ENCODE data around the gene FBXO48.
A peak's percentile ranks its signal among the peaks of the same experiment; 100 is the strongest.
"Not testable (repeated sequence)": the region's sequence is repeated elsewhere in the genome, so short reads cannot be mapped to it uniquely, and the experiment has no call there.

The FBXO48 gene

DNA sequence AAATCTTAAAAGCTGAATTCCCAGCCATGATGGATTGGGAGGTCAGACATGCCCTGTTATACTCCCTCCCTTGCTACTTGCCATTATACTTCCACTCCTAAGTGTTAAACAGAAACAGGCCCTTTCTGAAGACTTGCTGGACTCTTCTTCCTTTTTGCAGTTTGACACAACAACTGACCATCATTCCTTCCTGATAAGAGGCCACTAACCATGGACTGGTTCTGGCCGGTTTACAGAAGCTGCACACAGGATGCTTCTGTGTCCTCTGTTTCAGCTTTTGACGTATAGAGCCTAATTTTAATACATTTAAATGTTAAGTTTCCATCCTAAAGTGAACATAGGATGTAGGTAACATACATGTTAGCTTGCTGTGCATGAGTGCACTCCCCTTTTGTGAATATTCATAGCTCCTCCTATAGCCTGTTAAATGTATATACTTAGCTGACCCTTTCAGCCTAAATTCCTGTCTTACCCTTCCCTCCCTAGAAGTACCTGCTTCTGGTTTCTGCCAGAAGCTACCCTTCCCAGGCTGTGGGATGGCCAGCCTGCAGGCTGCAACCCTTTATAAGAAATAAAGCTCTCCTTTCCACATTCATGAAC is 13.2 kb downstream of the FBXO48 start:
- peaks cover 0 to 3% (median 0%) of the 10 kb centered on the region in 5 experiments for H3K9me3 ChIP-seq (ENCODE audit: control extremely low read depth in 1 of 5, control insufficient read depth in 4 of 5, insufficient read depth in 2 of 5, low read depth in 1 of 5, low read length in 4 of 5)
- no peaks in the 10 kb centered on the region for H3K36me3 ChIP-seq (ENCODE audit: control insufficient read depth in 4 of 4, insufficient read depth in 4 of 4, low read length in 3 of 4)
- H3K27ac ChIP-seq (ENCODE audit: insufficient read depth in 1 of 2, low read depth in 1 of 2, low read length in 2 of 2, poor library complexity in 1 of 2, severe bottlenecking in 2 of 2) = no peak overlapping the region
- H3K4me3 ChIP-seq (ENCODE audit: control insufficient read depth in 1 of 7, extremely low read depth in 1 of 7, insufficient read depth in 4 of 7, low read depth in 2 of 7, low read length in 6 of 7) = no peak overlapping the region
- DNase-seq = no peak
- POLR2A ChIA-PET = interaction anchor here (0.5 to 1.0 kb wide), 2 partner anchors 11 to 13 kb away, joined by 3 to 4 read pairs; partner anchors contain the start of genes APLF and FBXO48
- peaks cover 0 to 6% (median 0%) of the 10 kb centered on the region in 4 experiments for H3K4me1 ChIP-seq (ENCODE audit: control extremely low read depth in 1 of 4, control insufficient read depth in 4 of 4, insufficient read depth in 4 of 4, low read length in 3 of 4)
- H3K27me3 ChIP-seq (replicated peaks in 2 of 5; ENCODE audit: control insufficient read depth in 4 of 5, insufficient read depth in 5 of 5, low read length in 4 of 5) = no peaks in the 10 kb centered on the region
- CTCF ChIA-PET = interaction anchor here (1.5 to 2.4 kb wide), 4 partner anchors 10 to 265 kb away, joined by 3 to 13 read pairs (median 5); partner anchors contain the start of genes APLF and FBXO48
- WGBS (ENCODE audit: insufficient coverage) = no CpG with 5 or more reads among the region's 2 CpGs

DNA sequence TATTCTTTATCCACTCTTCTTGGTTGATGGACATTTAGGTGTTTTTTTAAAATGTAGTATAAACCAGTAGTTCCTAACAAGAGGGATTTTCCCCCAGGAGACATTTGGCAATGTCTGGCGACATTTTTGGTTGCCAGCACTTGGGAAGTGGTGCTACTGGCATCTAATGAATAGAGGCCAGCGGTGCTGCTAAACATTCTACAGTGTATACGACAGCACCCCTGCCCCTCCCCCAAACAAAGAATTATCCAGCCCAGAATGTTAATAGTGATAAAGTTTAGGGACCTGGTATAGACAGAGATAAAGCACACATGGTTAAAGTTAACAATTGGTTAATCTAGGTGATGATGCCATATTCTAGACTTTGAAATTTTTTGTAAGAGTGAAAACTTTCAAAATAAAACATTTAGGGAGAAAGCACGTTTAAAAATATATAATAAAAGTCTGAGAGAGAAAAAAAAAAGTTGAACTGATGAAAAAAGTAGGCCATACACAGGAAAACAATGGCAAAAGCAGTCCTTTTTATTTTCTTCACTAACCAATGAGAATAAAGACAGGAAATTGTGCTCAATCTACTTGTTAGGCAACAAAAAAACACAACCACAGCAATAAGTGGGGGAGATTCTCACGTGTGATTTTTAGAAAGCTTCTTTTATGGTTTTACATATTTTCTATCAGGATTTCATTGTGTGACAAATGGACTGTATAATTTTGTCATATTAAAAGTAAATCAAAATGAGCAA is 14.8 kb downstream of the FBXO48 start:
- peak in 2 of 3 donors; percentile 63 to 72 for DNase-seq
- no CpG with 5 or more reads among the region's 5 CpGs for WGBS (ENCODE audit: insufficient coverage)
- no peak overlapping the region for H3K27ac ChIP-seq (ENCODE audit: insufficient read depth in 1 of 2, low read depth in 1 of 2, low read length in 2 of 2, poor library complexity in 1 of 2, severe bottlenecking in 2 of 2)

DNA sequence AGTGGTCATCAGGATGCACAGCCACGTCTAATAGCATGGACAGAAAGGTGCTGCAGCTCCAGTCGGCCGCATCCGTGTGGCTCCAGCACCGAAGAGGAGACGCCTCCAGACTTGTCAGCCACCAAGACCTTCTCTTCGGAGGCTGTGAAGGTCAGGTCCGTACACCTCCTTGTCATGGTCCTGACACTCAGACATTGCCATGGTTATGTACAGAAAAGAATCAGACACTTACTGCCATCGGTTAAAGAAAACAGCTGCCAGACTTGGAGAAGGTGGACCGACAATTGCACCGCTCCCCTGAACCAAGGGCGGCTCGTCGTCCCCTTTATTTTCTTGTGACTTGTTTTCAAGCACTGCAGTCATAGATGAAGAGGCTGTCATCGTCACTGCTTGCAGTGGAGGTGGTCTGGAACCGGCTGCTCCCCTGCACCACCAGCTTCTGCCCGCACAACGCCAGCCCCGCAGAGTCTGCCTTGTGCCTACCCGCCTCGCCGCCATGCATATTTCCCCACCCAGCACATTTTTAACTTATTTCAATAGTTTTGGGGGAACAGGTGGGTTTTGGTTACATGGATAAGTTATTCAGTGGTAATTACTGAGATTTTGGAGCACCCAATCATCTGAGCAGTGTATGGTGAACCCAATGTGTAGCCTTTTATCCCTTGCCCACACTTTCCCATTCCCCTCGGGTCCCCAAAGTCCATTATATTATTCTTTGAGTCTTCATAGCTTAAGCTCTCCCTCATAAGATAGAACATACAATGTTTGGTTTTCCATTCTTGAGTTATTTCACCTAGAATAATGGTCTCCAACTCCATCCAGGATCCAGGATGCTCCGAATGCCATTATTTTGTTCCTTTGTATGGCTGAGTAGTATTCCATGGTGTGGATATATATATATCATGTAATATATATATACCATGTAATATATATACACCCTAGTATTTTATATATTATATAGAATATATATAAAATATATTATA is 18.1 kb downstream of the FBXO48 start:
- Histone ChIP-seq H3K4me3 (ENCODE audit: control insufficient read depth in 1 of 7, extremely low read depth in 1 of 7, insufficient read depth in 4 of 7, low read depth in 2 of 7, low read length in 6 of 7) (no peak overlapping the region), H3K27me3 (replicated peaks in 2 of 5; ENCODE audit: control insufficient read depth in 4 of 5, insufficient read depth in 5 of 5, low read length in 4 of 5) (no peaks in the 10 kb centered on the region), H3K4me1 (ENCODE audit: control extremely low read depth in 1 of 4, control insufficient read depth in 4 of 4, insufficient read depth in 4 of 4, low read length in 3 of 4) (peaks cover 0 to 6% (median 0%) of the 10 kb centered on the region in 4 experiments), H3K27ac (ENCODE audit: insufficient read depth in 1 of 2, low read depth in 1 of 2, low read length in 2 of 2, poor library complexity in 1 of 2, severe bottlenecking in 2 of 2) (no peak overlapping the region), H3K36me3 (ENCODE audit: control insufficient read depth in 4 of 4, insufficient read depth in 4 of 4, low read length in 3 of 4) (no peaks in the 10 kb centered on the region), H3K9me3 (ENCODE audit: control extremely low read depth in 1 of 5, control insufficient read depth in 4 of 5, insufficient read depth in 2 of 5, low read depth in 1 of 5, low read length in 4 of 5) (peaks cover 0 to 19% (median 8%) of the 10 kb centered on the region in 5 experiments)
- CTCF ChIA-PET = interaction anchor here (1.0 to 1.8 kb wide), 2 partner anchors 11 to 91 kb away, joined by 3 to 4 read pairs; no protein-coding TSS in a partner anchor
- WGBS (ENCODE audit: insufficient coverage) = 98% methylated on average over 16 of the region's 24 CpGs
- POLR2A ChIA-PET = no interaction called here
- DNase-seq = peak in 2 of 3 donors; percentile 46 to 60

More for the DNA sequence above, 14.8 kb downstream of the FBXO48 start:
- ChIA-PET CTCF (interaction anchor here (1.5 to 2.4 kb wide), 3 partner anchors 11 to 266 kb away, joined by 3 to 13 read pairs (median 5); partner anchors contain the start of genes APLF and FBXO48), POLR2A (no interaction called here)
- Histone ChIP-seq H3K9me3 (ENCODE audit: control extremely low read depth in 1 of 5, control insufficient read depth in 4 of 5, insufficient read depth in 2 of 5, low read depth in 1 of 5, low read length in 4 of 5) (peaks cover 0 to 16% (median 4%) of the 10 kb centered on the region in 5 experiments), H3K4me3 (ENCODE audit: control insufficient read depth in 1 of 7, extremely low read depth in 1 of 7, insufficient read depth in 4 of 7, low read depth in 2 of 7, low read length in 6 of 7) (no peak overlapping the region), H3K36me3 (ENCODE audit: control insufficient read depth in 4 of 4, insufficient read depth in 4 of 4, low read length in 3 of 4) (no peaks in the 10 kb centered on the region), H3K4me1 (ENCODE audit: control extremely low read depth in 1 of 4, control insufficient read depth in 4 of 4, insufficient read depth in 4 of 4, low read length in 3 of 4) (peaks cover 0 to 6% (median 0%) of the 10 kb centered on the region in 4 experiments), H3K27me3 (replicated peaks in 2 of 5; ENCODE audit: control insufficient read depth in 4 of 5, insufficient read depth in 5 of 5, low read length in 4 of 5) (no peaks in the 10 kb centered on the region)

DNA sequence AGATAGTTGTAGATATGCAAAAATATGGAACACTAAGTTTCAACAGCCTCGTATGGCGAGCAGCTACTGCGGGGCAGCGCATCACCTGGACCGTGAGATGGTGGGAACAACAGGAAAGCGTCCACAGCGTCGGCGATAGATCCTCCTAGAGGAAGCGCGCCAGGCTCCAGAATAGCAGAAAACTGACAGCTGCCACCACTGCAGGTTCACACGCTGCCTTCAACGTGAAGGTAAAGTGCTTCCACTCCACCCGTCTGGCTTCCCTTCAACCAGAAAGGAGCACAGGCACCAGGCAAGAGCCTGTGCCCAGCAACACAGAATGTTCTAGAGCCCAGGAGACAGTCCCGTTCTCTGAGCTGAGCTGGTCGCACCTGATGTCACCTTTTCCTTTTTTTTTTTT is 20.0 kb downstream of the FBXO48 start:
- ChIA-PET CTCF (interaction anchor here (1.8 kb wide), 1 partner anchor 9 kb away, joined by 3 read pairs; no protein-coding TSS in a partner anchor), POLR2A (no interaction called here)
- no peaks in the 10 kb centered on the region for H3K27me3 ChIP-seq (replicated peaks in 2 of 5; ENCODE audit: control insufficient read depth in 4 of 5, insufficient read depth in 5 of 5, low read length in 4 of 5)
- no peak overlapping the region for H3K27ac ChIP-seq (ENCODE audit: insufficient read depth in 1 of 2, low read depth in 1 of 2, low read length in 2 of 2, poor library complexity in 1 of 2, severe bottlenecking in 2 of 2)
- WGBS (ENCODE audit: insufficient coverage) = 99% methylated on average over 14 of the region's 16 CpGs
- peaks cover 0 to under 1% (median 0%) of the 10 kb centered on the region in 4 experiments for H3K4me1 ChIP-seq (ENCODE audit: control extremely low read depth in 1 of 4, control insufficient read depth in 4 of 4, insufficient read depth in 4 of 4, low read length in 3 of 4)
- DNase-seq = no peak
- peaks cover 0 to 19% (median 8%) of the 10 kb centered on the region in 5 experiments for H3K9me3 ChIP-seq (ENCODE audit: control extremely low read depth in 1 of 5, control insufficient read depth in 4 of 5, insufficient read depth in 2 of 5, low read depth in 1 of 5, low read length in 4 of 5)
- no peak overlapping the region for H3K4me3 ChIP-seq (ENCODE audit: control insufficient read depth in 1 of 7, extremely low read depth in 1 of 7, insufficient read depth in 4 of 7, low read depth in 2 of 7, low read length in 6 of 7)
- H3K36me3 ChIP-seq (ENCODE audit: control insufficient read depth in 4 of 4, insufficient read depth in 4 of 4, low read length in 3 of 4) = no peaks in the 10 kb centered on the region

- POLR2A ChIA-PET; H3K27me3 ChIP-seq (replicated peaks in 2 of 5; ENCODE audit: control insufficient read depth in 4 of 5, insufficient read depth in 5 of 5, low read length in 4 of 5); H3K27ac ChIP-seq (ENCODE audit: insufficient read depth in 1 of 2, low read depth in 1 of 2, low read length in 2 of 2, poor library complexity in 1 of 2, severe bottlenecking in 2 of 2); H3K36me3 ChIP-seq (ENCODE audit: control insufficient read depth in 4 of 4, insufficient read depth in 4 of 4, low read length in 3 of 4); CTCF ChIA-PET; H3K4me3 ChIP-seq (ENCODE audit: control insufficient read depth in 1 of 7, extremely low read depth in 1 of 7, insufficient read depth in 4 of 7, low read depth in 2 of 7, low read length in 6 of 7); DNase-seq; H3K4me1 ChIP-seq (ENCODE audit: control extremely low read depth in 1 of 4, control insufficient read depth in 4 of 4, insufficient read depth in 4 of 4, low read length in 3 of 4): not testable (repeated sequence)
- WGBS (ENCODE audit: insufficient coverage) = no CpG with 5 or more reads among the region's 3 CpGs
- peaks cover 0 to 19% (median 8%) of the 10 kb centered on the region in 5 experiments for H3K9me3 ChIP-seq (ENCODE audit: control extremely low read depth in 1 of 5, control insufficient read depth in 4 of 5, insufficient read depth in 2 of 5, low read depth in 1 of 5, low read length in 4 of 5)
These were observed 20.7 kb downstream of the FBXO48 start for GRCh38 chr2:68446425-68446824.

DNA sequence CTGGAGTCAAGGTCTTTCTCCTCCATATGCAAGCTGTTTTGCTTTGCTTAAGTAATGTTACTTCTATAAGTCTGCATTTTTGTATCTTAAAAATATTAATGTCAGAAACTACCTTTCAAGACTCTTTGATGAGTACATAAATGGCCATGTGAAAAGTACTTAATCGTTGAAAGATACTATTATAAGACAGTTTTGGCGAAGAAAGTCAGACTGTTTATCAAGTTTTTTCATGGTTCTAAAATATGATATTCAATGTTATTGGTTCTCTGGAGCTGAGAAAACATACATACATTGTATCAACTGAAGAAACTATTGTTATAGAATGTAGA is 25.1 kb downstream of the FBXO48 start:
- WGBS (ENCODE audit: insufficient coverage) = no CpG with 5 or more reads among the region's 2 CpGs
- Histone ChIP-seq H3K9me3 (ENCODE audit: control extremely low read depth in 1 of 5, control insufficient read depth in 4 of 5, insufficient read depth in 2 of 5, low read depth in 1 of 5, low read length in 4 of 5) (peaks cover 0 to under 1% (median 0%) of the 10 kb centered on the region in 5 experiments), H3K27me3 (replicated peaks in 2 of 5; ENCODE audit: control insufficient read depth in 4 of 5, insufficient read depth in 5 of 5, low read length in 4 of 5) (no peaks in the 10 kb centered on the region), H3K4me1 (ENCODE audit: control extremely low read depth in 1 of 4, control insufficient read depth in 4 of 4, insufficient read depth in 4 of 4, low read length in 3 of 4) (peaks cover 10 to 26% (median 20%) of the 10 kb centered on the region in 4 experiments), H3K36me3 (ENCODE audit: control insufficient read depth in 4 of 4, insufficient read depth in 4 of 4, low read length in 3 of 4) (no peaks in the 10 kb centered on the region), H3K27ac (ENCODE audit: insufficient read depth in 1 of 2, low read depth in 1 of 2, low read length in 2 of 2, poor library complexity in 1 of 2, severe bottlenecking in 2 of 2) (no peak overlapping the region), H3K4me3 (ENCODE audit: control insufficient read depth in 1 of 7, extremely low read depth in 1 of 7, insufficient read depth in 4 of 7, low read depth in 2 of 7, low read length in 6 of 7) (no peak overlapping the region)
- DNase-seq = no peak
- ChIA-PET POLR2A (interaction anchor here (0.7 to 1.2 kb wide), 2 partner anchors 27 to 77 kb away, joined by 3 to 4 read pairs; partner anchors contain the start of gene PLEK), CTCF (interaction anchor here (0.8 to 4.6 kb wide), 24 partner anchors 12 to 325 kb away, joined by 3 to 52 read pairs (median 6); partner anchors contain the start of genes CNRIP1 and PLEK)

All from common myeloid progenitor, CD34-positive (primary cell).